ENCODE measurements around the gene NR1D1. TPM values are rescaled to one million over a fixed set of nuclear protein-coding genes. Genes with fewer than 3 reads are reported as not detected.

The NR1D1 gene
- total and polyA plus RNA-seq, 2 of the 8 experiments (the other 6 are each of a cell fraction or from before 2014, with no cell fraction given) = 1.5 to 4.6 TPM

DNA sequence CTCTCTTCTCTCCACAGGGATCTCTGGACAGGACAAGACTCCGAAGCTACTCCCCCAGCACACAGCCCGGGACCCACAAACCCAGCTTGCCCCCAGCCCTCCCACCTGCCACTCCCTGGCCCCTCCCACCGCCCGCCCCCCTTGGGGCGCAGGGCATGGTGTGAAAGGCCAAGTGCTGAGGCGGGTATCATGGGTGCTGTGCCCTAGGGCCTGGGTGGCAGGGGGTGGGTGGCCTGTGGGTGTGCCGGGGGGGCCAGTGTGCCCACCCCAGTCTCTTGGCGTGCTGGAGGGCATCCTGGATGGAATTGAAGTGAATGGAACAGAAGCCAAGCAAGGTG, 26.2 kb downstream of the NR1D1 start:
- POLR2A ChIA-PET (ENCODE audit: partially characterized antibody) = interaction anchor here (0.9 to 6.7 kb wide), 10 partner anchors 10 to 61 kb away, joined by 3 to 64 read pairs (median 4); partner anchors contain the start of genes MED24, NR1D1 and THRA

More for the DNA sequence above, 26.2 kb downstream of the NR1D1 start:
- Histone ChIP-seq H3K36me3 (ENCODE audit: control insufficient read depth in 2 of 4, insufficient read depth in 4 of 4, low read length in 3 of 4) (no peaks in the 10 kb centered on the region), H2BK120ac (replicated peaks; ENCODE audit: low read depth, low read length) (no peak overlapping the region), H3K27me3 (replicated peaks in 1 of 4; ENCODE audit: control insufficient read depth in 3 of 4, extremely low read depth in 1 of 4, insufficient read depth in 3 of 4, low read length in 3 of 4) (no peaks in the 10 kb centered on the region), H3K79me1 (ENCODE audit: low read depth, low read length) (peaks cover 3% of the 10 kb centered on the region; the same call in 1 of the 2 replicates), H3K23me2 (ENCODE audit: low read depth, low read length) (peaks cover 2% of the 10 kb centered on the region), H4K20me1 (replicated peaks in 1 of 2; ENCODE audit: control insufficient read depth in 1 of 2, insufficient read depth in 2 of 2, low read length in 2 of 2) (no peaks in the 10 kb centered on the region), H2BK20ac (ENCODE audit: low read length) (no peak overlapping the region), H3K4me1 (replicated peaks in 1 of 4; ENCODE audit: control insufficient read depth in 3 of 4, insufficient read depth in 4 of 4, low read length in 3 of 4) (peaks cover 21 to 43% (median 39%) of the 10 kb centered on the region in 4 experiments), H3K9ac (replicated peaks in 1 of 4; ENCODE audit: extremely low read depth in 1 of 4, low read depth in 3 of 4, low read length in 3 of 4) (no peak overlapping the region), H4K8ac (ENCODE audit: extremely low read depth, insufficient read depth, low read length) (no peak overlapping the region; the same call in 1 of the 2 replicates), H3K4me3 (ENCODE audit: extremely low read depth in 1 of 4, insufficient read depth in 2 of 4, low read depth in 3 of 4, low read length in 4 of 4) (no peak overlapping the region), H3K18ac (ENCODE audit: extremely low read depth, low read length) (peak overlapping the region; percentile 40; the same call in 1 of the 2 replicates), H3K9me3 (ENCODE audit: insufficient read depth in 2 of 2, low read depth in 1 of 2, low read length in 1 of 2) (no peaks in the 10 kb centered on the region), H3K14ac (ENCODE audit: insufficient read length) (no peak overlapping the region), H3K4me2 (ENCODE audit: insufficient read depth in 1 of 2, low read depth in 2 of 2, low read length in 2 of 2) (no peak overlapping the region; a peak in 1 of 4 replicates), H3K4ac (replicated peaks; ENCODE audit: insufficient read length, low read depth, low read length) (no peak overlapping the region), H3K23ac (ENCODE audit: insufficient read length) (no peak overlapping the region), H2AFZ (ENCODE audit: low read length) (no peak overlapping the region), H2BK5ac (ENCODE audit: low read depth, low read length) (peak overlapping the region; percentile 82; the same call in 1 of the 2 replicates), H3K27ac (ENCODE audit: low read depth, low read length) (no peak overlapping the region), H3K56ac (replicated peaks; ENCODE audit: insufficient read length, low read depth, low read length) (no peak overlapping the region), H2BK15ac (ENCODE audit: low read length) (0 out of 2 replicates have a peak overlapping the region, but pooled peaks have one; percentile 97), H4K91ac (replicated peaks; ENCODE audit: insufficient read length, low read length) (peak overlapping the region; percentile 58), H2AK5ac (ENCODE audit: low read depth, low read length) (peak overlapping the region; percentile 32; the same call in 1 of the 2 replicates), H2BK12ac (ENCODE audit: low read depth, low read length) (0 out of 2 replicates have a peak overlapping the region, but pooled peaks have one; percentile 94), H3K79me2 (ENCODE audit: control insufficient read depth in 1 of 2, insufficient read depth in 2 of 2, low read length in 2 of 2) (no peaks in the 10 kb centered on the region), H4K5ac (ENCODE audit: insufficient read length, low read depth, low read length) (no peak overlapping the region)
- CTCF ChIA-PET (ENCODE audit: partially characterized antibody) = interaction anchor here (1.2 to 38.4 kb wide), 14 partner anchors 11 to 116 kb away, joined by 3 to 876 read pairs (median 31); partner anchors contain the start of genes CSF3, MED24, NR1D1 and THRA
- WGBS, 2 experiments (ENCODE audit: extremely low coverage in 1 of 2, insufficient coverage in 1 of 2, insufficient read length in 1 of 2, insufficient replicate concordance in 2 of 2, low coverage in 1 of 2, low lambda C conversion rate in 2 of 2, missing lambda C conversion rate in 1 of 2) = 98% methylated on average over 5 of the region's 8 CpGs; no CpG with 5 or more reads in 1 of the 2 experiments
- FAIRE-seq = no peak
- DNase-seq (ENCODE audit: low read depth in 1 of 2, low spot score in 2 of 2) = no peak
- TF ChIP-seq, protein P1, sequence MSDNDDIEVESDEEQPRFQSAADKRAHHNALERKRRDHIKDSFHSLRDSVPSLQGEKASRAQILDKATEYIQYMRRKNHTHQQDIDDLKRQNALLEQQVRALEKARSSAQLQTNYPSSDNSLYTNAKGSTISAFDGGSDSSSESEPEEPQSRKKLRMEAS (IDR thresholded peaks at IDR 0.05) = no peak
- no peak for TF ChIP-seq ZNF274 (IDR thresholded peaks at IDR 0.05; ENCODE audit: borderline replicate concordance, extremely low read depth, low read length)
- no peak for TF ChIP-seq SRF (IDR thresholded peaks at IDR 0.05; ENCODE audit: low read depth, low read length)

Data from H1 (cell line).